Stomach (tissue), 4 donors: ENCODE measurements around the gene VAPA.

Source experiments
- CTCF ChIP-seq, 7 experiments: fragments of 450-650 bp in 4 of 7; fragments of 200-600 bp in 3 of 7; sonication (generic) in 3 of 7; IDR thresholded peaks; one replicate each; pipeline ENCODE4 v1.5.1; 2016 to 2019; ENCODE audit warnings: antibody characterized with exemption in 7 of 7, control low read depth in 2 of 7, mild to moderate bottlenecking in 1 of 7
- EP300 ChIP-seq: sonication (generic); formaldehyde crosslinking; IDR thresholded peaks from one replicate; pipeline ENCODE4 v1.6.1; 2017; ENCODE audit warnings: antibody characterized with exemption

GRCh38 chr18:9961041-9961440 lies 47.2 kb downstream of the VAPA start:
- TF ChIP-seq EP300, result no peak
- TF ChIP-seq CTCF (IDR thresholded peaks at IDR 0.05), result no peak
